Smooth muscle cell (in vitro differentiated cells): ENCODE data around the gene RNF25. TPM values are rescaled to one million over a fixed set of nuclear protein-coding genes. Genes with fewer than 3 reads are reported as not detected.

Experiments
- DNase-seq: peaks from one replicate; lab custom pipeline; 2025; ENCODE audit not compliant: unreplicated experiment; lab: John Stamatoyannopoulos, UW
- H2AFZ ChIP-seq: fragments of 200-600 bp; sonication (generic); 2 replicates; pipeline ENCODE4 v1.6.0; 2016; ENCODE audit warnings: antibody characterized with exemption, low read depth, mild to moderate bottlenecking
- H3F3A ChIP-seq: fragments of 200-600 bp; sonication (generic); 2 replicates; pipeline ENCODE4 v1.6.0; 2017; ENCODE audit warnings: antibody characterized with exemption, low read depth
- H3K27ac ChIP-seq: fragments of 200-600 bp; sonication (generic); 2 replicates; pipeline ENCODE4 v1.5.1; 2016; ENCODE audit warnings: low read depth, mild to moderate bottlenecking
- H3K27me3 ChIP-seq: fragments of 200-600 bp; sonication (generic); 2 replicates; pipeline ENCODE4 v1.6.1; 2016; ENCODE audit warnings: low read depth, mild to moderate bottlenecking
- H3K36me3 ChIP-seq: fragments of 200-600 bp; sonication (generic); 2 replicates; pipeline ENCODE4 v1.5.1; 2016; ENCODE audit warnings: low read depth
- H3K4me1 ChIP-seq: fragments of 200-600 bp; sonication (generic); 2 replicates; pipeline ENCODE4 v1.5.1; 2016; ENCODE audit warnings: low read depth
- H3K4me2 ChIP-seq: fragments of 200-600 bp; sonication (generic); 2 replicates; pipeline ENCODE4 v1.6.0; 2016; ENCODE audit warnings: mild to moderate bottlenecking
- H3K4me3 ChIP-seq: fragments of 200-600 bp; sonication (generic); 2 replicates; pipeline ENCODE4 v1.5.1; 2016; ENCODE audit warnings: mild to moderate bottlenecking
- H3K79me2 ChIP-seq: fragments of 200-600 bp; sonication (generic); 2 replicates; pipeline ENCODE4 v1.6.0; 2016; ENCODE audit warnings: low read depth, mild to moderate bottlenecking
- H3K9ac ChIP-seq: fragments of 200-600 bp; sonication (generic); 2 replicates; pipeline ENCODE4 v1.6.0; 2016; ENCODE audit warnings: low read depth
- H3K9me3 ChIP-seq: fragments of 200-600 bp; sonication (generic); replicated peaks from 2 replicates; pipeline ENCODE4 v1.5.1; 2016; ENCODE audit warnings: low read depth
- H4K20me1 ChIP-seq: fragments of 200-600 bp; sonication (generic); 2 replicates; pipeline ENCODE4 v1.6.0; 2016; ENCODE audit warnings: low read depth
- CTCF ChIP-seq: fragments of 200-600 bp; sonication (generic); IDR thresholded peaks from 2 replicates; pipeline ENCODE4 v1.5.1; 2017; ENCODE audit warnings: borderline replicate concordance, mild to moderate bottlenecking, antibody characterized with exemption; ENCODE audit not compliant: insufficient read depth, poor library complexity, severe bottlenecking
- WGBS: methylation state at CpG from one replicate; pipeline ENCODE4 v1.1.7; 2016; ENCODE audit warnings: low lambda C conversion rate; 5-methylcytosine and 5-hydroxymethylcytosine counted together
- polyA plus RNA-seq: library from polyadenylated mRNA; unstranded; fragments of >200 nt; fragmentation: Nextera tagmentation; extraction: Ambion mirVana; gene quantifications from 2 replicates; pipeline ENCODE4 v1.2.1, GENCODE V29; 2016
- total RNA-seq: library from RNA; depleted of rRNA; stranded (reverse); fragments of >200 nt; gene quantifications from 2 replicates; pipeline ENCODE4 v1.2.3, GENCODE V29; 2014

Gene RNF25
- total and polyA plus RNA-seq, 2 experiments from 2014 or later: 33.5 to 43.1 TPM

- no peak overlapping the region for H3K9ac ChIP-seq
- peaks cover 7% of the 10 kb centered on the region for H3K4me1 ChIP-seq
- H3K79me2 ChIP-seq: peaks cover 70% of the 10 kb centered on the region
- no peak overlapping the region for H3K4me2 ChIP-seq
- TF ChIP-seq CTCF: no peak
- no peak overlapping the region for H3K27ac ChIP-seq
- H3F3A ChIP-seq: peaks cover 6% of the 10 kb centered on the region
- H2AFZ ChIP-seq: no peak overlapping the region
- no peak for DNase-seq
- peaks cover 82% of the 10 kb centered on the region for H4K20me1 ChIP-seq
- H3K4me3 ChIP-seq: no peak overlapping the region
- H3K36me3 ChIP-seq: peaks cover 4% of the 10 kb centered on the region
- no peaks in the 10 kb centered on the region for H3K27me3 ChIP-seq
- 74% methylated on average over 3 of the region's 3 CpGs for WGBS
- H3K9me3 ChIP-seq: no peaks in the 10 kb centered on the region
Measured at GRCh38 chr2:218719457-218719856, 47.7 kb upstream of the RNF25 start.

GRCh38 chr2:218718058-218718457 lies 46.3 kb upstream of the RNF25 start:
- no peak overlapping the region for H3K9ac ChIP-seq
- no peak overlapping the region for H3K4me3 ChIP-seq
- H3K79me2 ChIP-seq: peaks cover 72% of the 10 kb centered on the region
- H3K27me3 ChIP-seq: no peaks in the 10 kb centered on the region
- peaks cover 7% of the 10 kb centered on the region for H3K4me1 ChIP-seq
- peaks cover 6% of the 10 kb centered on the region for H3F3A ChIP-seq
- no peak overlapping the region for H3K27ac ChIP-seq
- H2AFZ ChIP-seq: no peak overlapping the region
- WGBS: 95% methylated on average over 7 of the region's 7 CpGs
- no peak for TF ChIP-seq CTCF
- DNase-seq: no peak
- no peak overlapping the region for H3K4me2 ChIP-seq
- peaks cover 78% of the 10 kb centered on the region for H4K20me1 ChIP-seq
- H3K36me3 ChIP-seq: peaks cover 4% of the 10 kb centered on the region
- no peaks in the 10 kb centered on the region for H3K9me3 ChIP-seq

GRCh38 chr2:218717262-218717661 lies 45.5 kb upstream of the RNF25 start:
- no peak for DNase-seq
- H3K79me2 ChIP-seq: peaks cover 73% of the 10 kb centered on the region
- H3K4me2 ChIP-seq: no peak overlapping the region

More at GRCh38 chr2:218717262-218717661, 45.5 kb upstream of the RNF25 start:
- H3K9ac ChIP-seq: no peak overlapping the region
- peak overlapping the region; percentile 32 for H3K27ac ChIP-seq
- no peaks in the 10 kb centered on the region for H3K27me3 ChIP-seq
- TF ChIP-seq CTCF: no peak
- no peak overlapping the region for H2AFZ ChIP-seq
- 79% methylated on average over 3 of the region's 3 CpGs for WGBS
- H4K20me1 ChIP-seq: peaks cover 70% of the 10 kb centered on the region
- peaks cover 3% of the 10 kb centered on the region for H3K4me1 ChIP-seq
- no peaks in the 10 kb centered on the region for H3K9me3 ChIP-seq
- H3F3A ChIP-seq: peaks cover 6% of the 10 kb centered on the region
- H3K4me3 ChIP-seq: no peak overlapping the region
- H3K36me3 ChIP-seq: peaks cover 4% of the 10 kb centered on the region
